Measurements from ENCODE around the gene BLOC1S2. TPM values are rescaled to one million over a fixed set of nuclear protein-coding genes. Genes with fewer than 3 reads are reported as not detected.

BLOC1S2 gene
- 34.7 and 38.4 TPM in 2 replicates for total RNA-seq

GRCh38 chr10:100286051-100287033 is at the start of gene BLOC1S2:
Gene BLOC1S2, minus strand, starts transcription at chr10:100286680. Its CDS starts 21 bp downstream, at chr10:100286659.
- TF ChIP-seq CTCF (conservative IDR thresholded peaks at IDR 0.05; ENCODE audit: low read depth, low read length) = no peak
- DNase-seq (ENCODE audit: low read depth) = peak; percentile 58
- H3K4me3 ChIP-seq (ENCODE audit: low read depth, low read length) = peak within 1 kb of the TSS; percentile 99

- no peak overlapping the region for H3K4me3 ChIP-seq (ENCODE audit: low read depth, low read length)
- no peak for DNase-seq (ENCODE audit: low read depth)
- TF ChIP-seq CTCF (conservative IDR thresholded peaks at IDR 0.05; ENCODE audit: low read depth, low read length) = no peak
Observed at GRCh38 chr10:100334762-100335161, 48.3 kb upstream of the BLOC1S2 start.

GRCh38 chr10:100333661-100334440 is 47.4 kb upstream of the BLOC1S2 start:
- no peak for TF ChIP-seq CTCF (conservative IDR thresholded peaks at IDR 0.05; ENCODE audit: low read depth, low read length)
- no peak for DNase-seq (ENCODE audit: low read depth)
- no peak overlapping the region for H3K4me3 ChIP-seq (ENCODE audit: low read depth, low read length)

- DNase-seq (ENCODE audit: low read depth) = no peak
- H3K4me3 ChIP-seq (ENCODE audit: low read depth, low read length) = no peak overlapping the region
- TF ChIP-seq CTCF (conservative IDR thresholded peaks at IDR 0.05; ENCODE audit: low read depth, low read length) = no peak
Observed at GRCh38 chr10:100333106-100333505, 46.6 kb upstream of the BLOC1S2 start.

- H3K4me3 ChIP-seq (ENCODE audit: low read depth, low read length) = no peak within 1 kb of the TSS
- no peak for DNase-seq (ENCODE audit: low read depth)
- TF ChIP-seq CTCF (conservative IDR thresholded peaks at IDR 0.05; ENCODE audit: low read depth, low read length) = no peak
Observed at GRCh38 chr10:100330079-100330478, 43.6 kb upstream of the BLOC1S2 start, which contains the start of gene PKD2L1. Gene PKD2L1, minus strand, starts transcription at chr10:100330228. Its CDS starts 125 bp downstream, at chr10:100330103.

- no peak overlapping the region for H3K4me3 ChIP-seq (ENCODE audit: low read depth, low read length)
- no peak for DNase-seq (ENCODE audit: low read depth)
- TF ChIP-seq CTCF (conservative IDR thresholded peaks at IDR 0.05; ENCODE audit: low read depth, low read length) = no peak
Observed at GRCh38 chr10:100328198-100328597, 41.7 kb upstream of the BLOC1S2 start.
